CD4-positive, CD25-positive, alpha-beta regulatory T cell (primary cell): ENCODE results near the gene BUD23. TPM values are rescaled to one million over a fixed set of nuclear protein-coding genes. Genes with fewer than 3 reads are reported as not detected.
A peak's percentile ranks its signal among the peaks of the same experiment; 100 is the strongest.
"Not testable (repeated sequence)": the region's sequence is repeated elsewhere in the genome, so short reads cannot be mapped to it uniquely, and the experiment has no call there.

Source experiments
- ATAC-seq, 2 donors: fragments of 150-1000 bp; cut with Tn5 transposase; one replicate each; pipeline ENCODE4 v1.10.0; 2021; ENCODE audit warnings: low read depth in 2 of 2, moderate number of reproducible peaks in 2 of 2, moderate library complexity in 1 of 2
- DNase-seq, 3 donors: peaks; one replicate each; pipeline versions ENCODE4 v3.0.0 to v3.0.0-alpha.2; 2012 to 2022; ENCODE audit warnings: mixed read lengths in 1 of 3
- H3K27ac ChIP-seq: one replicate; pipeline ENCODE4 v1.7.0; 2013; ENCODE audit warnings: mild to moderate bottlenecking, low read length; ENCODE audit not compliant: insufficient read depth, poor library complexity, severe bottlenecking
- H3K27me3 ChIP-seq: one replicate; pipeline ENCODE4 v1.7.0; 2013; ENCODE audit warnings: low read length; ENCODE audit not compliant: control insufficient read depth, insufficient read depth
- H3K36me3 ChIP-seq: one replicate; pipeline ENCODE4 v1.7.0; 2013; ENCODE audit warnings: mild to moderate bottlenecking, low read length, moderate library complexity; ENCODE audit not compliant: control insufficient read depth, insufficient read depth
- H3K4me1 ChIP-seq: 2 replicates; pipeline ENCODE4 v1.7.0; 2013; ENCODE audit warnings: mild to moderate bottlenecking, low read length; ENCODE audit not compliant: insufficient read depth, control insufficient read depth, poor library complexity, severe bottlenecking
- H3K4me3 ChIP-seq: one replicate; pipeline ENCODE4 v1.7.0; 2013; ENCODE audit warnings: low read depth, mild to moderate bottlenecking, low read length, moderate library complexity
- H3K9me3 ChIP-seq, 2 experiments: 1 replicate in 1 of 2; 2 replicates in 1 of 2; pipeline ENCODE4 v1.7.0; 2013; ENCODE audit warnings: low read length in 2 of 2, mild to moderate bottlenecking in 1 of 2, moderate library complexity in 1 of 2; ENCODE audit not compliant: control insufficient read depth in 2 of 2
- H3K27ac Mint-ChIP-seq, 3 donors: one replicate each; pipeline ENCODE4 v1.8.0; 2020 to 2022; ENCODE audit warnings: mild to moderate bottlenecking in 3 of 3, mixed read lengths in 3 of 3, moderate library complexity in 2 of 3
- H3K27me3 Mint-ChIP-seq: one replicate; pipeline ENCODE4 v1.8.0; 2022; ENCODE audit warnings: mild to moderate bottlenecking, mixed read lengths
- H3K36me3 Mint-ChIP-seq: one replicate; pipeline ENCODE4 v1.8.0; 2020; ENCODE audit warnings: mixed read lengths
- H3K4me1 Mint-ChIP-seq, 4 donors: one replicate each; pipeline ENCODE4 v1.8.0; 2020 to 2022; ENCODE audit warnings: mixed read lengths in 4 of 4, mild to moderate bottlenecking in 1 of 4
- H3K4me3 Mint-ChIP-seq, 4 donors: one replicate each; pipeline ENCODE4 v1.8.0; 2020 to 2022; ENCODE audit warnings: mild to moderate bottlenecking in 4 of 4, mixed read lengths in 4 of 4, moderate library complexity in 3 of 4
- H3K9me3 Mint-ChIP-seq, 7 donors: one replicate each; pipeline ENCODE4 v1.8.0; 2020 to 2022; ENCODE audit warnings: mixed read lengths in 7 of 7, mild to moderate bottlenecking in 3 of 7, moderate library complexity in 2 of 7
- polyA plus RNA-seq, 4 donors: library from polyadenylated mRNA; unstranded; fragments of 300-500 nt; fragmentation: Illumina TruSeq; gene quantifications; one replicate each; pipeline ENCODE4 v1.2.3, GENCODE V29; 2021
- total RNA-seq: library from RNA; stranded (reverse); gene quantifications from one replicate; pipeline ENCODE4 v1.2.3, GENCODE V29; 2022

BUD23 gene
- total and polyA plus RNA-seq, 5 donors from 2014 or later = 96.3 to 127 (median 119) TPM

DNA sequence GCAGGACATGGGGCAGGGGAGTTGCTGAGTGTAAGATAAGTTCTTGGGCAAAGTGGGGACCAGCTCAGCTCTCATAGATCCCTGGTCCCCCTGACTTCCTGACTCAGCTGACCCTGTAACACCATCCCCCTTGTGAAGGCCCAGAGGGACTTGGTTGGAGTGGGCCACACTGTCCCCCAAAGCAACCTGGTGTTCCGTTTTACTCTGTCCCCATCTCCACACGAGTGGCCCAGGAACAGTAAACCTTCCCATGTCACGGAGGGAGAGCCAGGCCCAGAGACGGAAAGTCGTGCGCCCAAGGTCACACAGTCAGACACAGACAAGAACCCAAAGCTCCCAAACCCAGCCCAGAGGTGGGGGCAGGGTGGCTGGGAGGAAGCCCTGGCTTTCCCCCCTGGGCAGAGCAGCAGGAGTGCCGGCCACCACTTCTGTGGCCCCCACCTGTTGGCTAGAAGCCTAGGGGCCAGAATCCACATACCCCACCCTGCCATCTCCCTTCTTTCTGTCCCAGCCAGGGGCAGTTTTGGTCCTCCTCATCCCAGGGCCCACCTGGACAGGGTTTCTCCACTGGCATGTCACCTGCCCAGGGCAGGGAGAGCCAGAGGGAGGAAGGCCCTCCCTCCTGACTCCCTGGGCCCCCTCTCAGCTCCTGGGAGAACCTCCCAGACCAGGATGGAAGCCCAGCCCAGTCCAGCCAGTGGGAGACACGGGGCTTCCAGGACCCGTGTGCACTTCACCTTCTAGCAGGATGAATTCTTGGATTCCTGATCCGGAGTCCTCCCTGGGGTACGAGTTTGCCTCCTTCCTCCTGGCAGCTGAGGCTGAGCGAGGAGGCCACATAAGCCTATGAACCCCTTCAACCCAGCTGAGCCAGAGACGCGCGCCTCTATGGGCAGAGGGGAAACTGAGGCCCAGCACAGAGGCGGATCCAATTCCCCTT, 36.3 kb upstream of the BUD23 start:
- H3K27me3 Mint-ChIP-seq = peaks cover 61% of the 10 kb centered on the region
- no peaks in the 10 kb centered on the region for H3K36me3 ChIP-seq
- no peaks in the 10 kb centered on the region for H3K36me3 Mint-ChIP-seq
- no peak overlapping the region for H3K27ac ChIP-seq
- no peak for DNase-seq
- ATAC-seq = no peak
- peaks cover 0 to 11% (median 0%) of the 10 kb centered on the region in 4 donors for H3K4me1 Mint-ChIP-seq
- H3K27ac Mint-ChIP-seq = no peak overlapping the region
- H3K27me3 ChIP-seq = peaks cover 11% of the 10 kb centered on the region
- H3K4me1 ChIP-seq = peaks cover 5% of the 10 kb centered on the region
- H3K4me3 ChIP-seq = no peak overlapping the region
- H3K9me3 ChIP-seq = no peaks in the 10 kb centered on the region
- peak overlapping the region in 2 of 4 donors; percentile 22 to 68 for H3K4me3 Mint-ChIP-seq
- H3K9me3 Mint-ChIP-seq = peaks cover 0 to 3% (median 0%) of the 10 kb centered on the region in 7 donors

GRCh38 chr7:73647725-73648592, 35.4 kb upstream of the BUD23 start:
- peak overlapping the region in 1 of 3 donors; percentile 26 for H3K27ac Mint-ChIP-seq
- Histone ChIP-seq H3K4me3 (no peak overlapping the region), H3K27ac (no peak overlapping the region), H3K4me1 (peaks cover 5% of the 10 kb centered on the region), H3K36me3 (no peaks in the 10 kb centered on the region), H3K9me3 (no peaks in the 10 kb centered on the region), H3K27me3 (peaks cover 11% of the 10 kb centered on the region)
- H3K4me1 Mint-ChIP-seq = peaks cover 0 to 11% (median 0%) of the 10 kb centered on the region in 4 donors
- H3K9me3 Mint-ChIP-seq = peaks cover 0 to 2% (median 0%) of the 10 kb centered on the region in 7 donors
- H3K4me3 Mint-ChIP-seq = peak overlapping the region in 1 of 4 donors; percentile 41
- no peaks in the 10 kb centered on the region for H3K36me3 Mint-ChIP-seq
- ATAC-seq (peak; percentile 67 to 68), DNase-seq (peak in 2 of 3 donors; percentile 13)
- H3K27me3 Mint-ChIP-seq = peaks cover 58% of the 10 kb centered on the region

DNA sequence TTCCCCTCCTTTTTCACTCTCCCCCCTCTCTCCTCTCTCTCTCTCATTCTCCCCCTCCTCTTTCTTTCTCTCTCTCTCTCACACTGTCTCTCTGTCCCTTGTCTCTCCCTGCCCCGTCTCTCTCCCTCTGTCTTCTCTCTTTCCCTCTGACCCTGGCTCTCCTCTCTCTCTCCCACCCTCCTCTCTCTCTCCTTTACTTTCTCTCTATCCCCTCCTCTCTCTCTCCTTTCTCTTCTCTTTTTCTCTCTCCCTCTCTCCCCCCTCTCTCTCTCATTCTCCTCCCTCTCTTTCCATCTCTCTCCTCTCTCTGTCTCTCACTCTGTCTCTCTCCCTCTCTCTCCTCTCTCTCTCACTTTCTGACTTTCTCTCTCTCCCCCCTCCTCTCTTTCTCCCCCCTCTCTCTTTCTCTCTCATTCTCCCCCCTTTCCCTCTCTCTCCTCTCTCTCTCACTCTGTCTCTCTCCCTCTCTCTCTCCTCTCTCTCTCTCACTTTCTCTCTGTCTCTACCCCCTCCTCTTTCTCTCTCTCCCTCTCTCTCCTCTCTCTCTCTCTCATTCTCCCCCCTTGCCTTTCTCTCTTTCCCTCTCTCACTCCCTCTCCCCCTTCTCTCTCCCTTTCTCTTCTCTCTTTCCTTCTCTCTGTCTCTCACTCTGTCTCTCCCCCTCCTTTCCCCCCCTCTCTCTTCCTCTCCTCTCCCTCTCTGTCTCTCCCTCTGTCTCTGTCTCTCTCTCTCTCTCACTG, 34.6 kb upstream of the BUD23 start:
- no peaks in the 10 kb centered on the region for H3K9me3 ChIP-seq
- DNase-seq (no peak), ATAC-seq (no peak)
- no peak overlapping the region for H3K4me3 ChIP-seq
- Mint-ChIP-seq H3K4me1 (peaks cover 0 to 11% (median 0%) of the 10 kb centered on the region in 4 donors), H3K27me3 (peaks cover 65% of the 10 kb centered on the region), H3K4me3 (peak overlapping the region in 1 of 4 donors; percentile 22), H3K9me3 (peaks cover 0 to 2% (median 0%) of the 10 kb centered on the region in 7 donors), H3K27ac (no peak overlapping the region), H3K36me3 (no peaks in the 10 kb centered on the region)
- H3K27me3 ChIP-seq = peaks cover 11% of the 10 kb centered on the region
- H3K27ac ChIP-seq = no peak overlapping the region
- peaks cover 5% of the 10 kb centered on the region for H3K4me1 ChIP-seq
- H3K36me3 ChIP-seq = no peaks in the 10 kb centered on the region

GRCh38 chr7:73649576-73649975, 33.8 kb upstream of the BUD23 start:
- ATAC-seq = no peak
- Mint-ChIP-seq H3K4me1 (peaks cover 0 to 11% (median 0%) of the 10 kb centered on the region in 4 donors), H3K27me3 (peaks cover 63% of the 10 kb centered on the region), H3K4me3 (peak overlapping the region in 1 of 4 donors; percentile 59), H3K9me3 (peaks cover 0 to 2% (median 0%) of the 10 kb centered on the region in 7 donors), H3K36me3 (no peaks in the 10 kb centered on the region), H3K27ac (peak overlapping the region in 1 of 3 donors; percentile 84)
- peaks cover 5% of the 10 kb centered on the region for H3K4me1 ChIP-seq
- no peak overlapping the region for H3K27ac ChIP-seq
- no peak for DNase-seq
- H3K36me3 ChIP-seq = no peaks in the 10 kb centered on the region
- peaks cover 11% of the 10 kb centered on the region for H3K27me3 ChIP-seq
- H3K9me3 ChIP-seq = no peaks in the 10 kb centered on the region
- no peak overlapping the region for H3K4me3 ChIP-seq

DNA sequence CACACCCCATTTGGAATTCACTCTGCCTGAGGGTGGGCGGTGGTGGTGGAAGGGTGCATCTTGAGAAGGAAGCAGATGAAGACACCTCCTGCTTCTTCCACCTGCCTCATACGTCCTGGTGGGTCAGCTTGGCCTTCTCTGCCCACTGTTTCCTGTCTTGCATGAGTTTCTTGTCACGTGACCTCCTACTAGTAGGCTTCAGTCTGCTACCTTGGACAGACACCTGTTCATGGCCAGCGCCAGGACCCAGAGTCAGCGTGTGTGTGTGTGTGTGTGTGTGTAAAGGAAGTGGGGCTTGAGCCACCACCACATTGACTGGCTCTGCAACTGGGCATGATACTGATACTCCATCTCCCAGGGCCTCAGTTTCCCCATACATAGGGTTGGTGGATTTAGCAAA, 32.9 kb upstream of the BUD23 start:
- no peak overlapping the region for H3K4me3 Mint-ChIP-seq
- H3K27me3 Mint-ChIP-seq = peaks cover 54% of the 10 kb centered on the region
- Histone ChIP-seq H3K36me3 (no peaks in the 10 kb centered on the region), H3K4me1 (peaks cover 5% of the 10 kb centered on the region), H3K4me3 (no peak overlapping the region), H3K27ac (no peak overlapping the region), H3K9me3 (no peaks in the 10 kb centered on the region), H3K27me3 (peaks cover 11% of the 10 kb centered on the region)
- peaks cover 0 to 11% (median 0%) of the 10 kb centered on the region in 4 donors for H3K4me1 Mint-ChIP-seq
- no peak overlapping the region for H3K27ac Mint-ChIP-seq
- peaks cover 0 to 2% (median 0%) of the 10 kb centered on the region in 7 donors for H3K9me3 Mint-ChIP-seq
- no peak for DNase-seq
- ATAC-seq = no peak
- H3K36me3 Mint-ChIP-seq = no peaks in the 10 kb centered on the region

DNA sequence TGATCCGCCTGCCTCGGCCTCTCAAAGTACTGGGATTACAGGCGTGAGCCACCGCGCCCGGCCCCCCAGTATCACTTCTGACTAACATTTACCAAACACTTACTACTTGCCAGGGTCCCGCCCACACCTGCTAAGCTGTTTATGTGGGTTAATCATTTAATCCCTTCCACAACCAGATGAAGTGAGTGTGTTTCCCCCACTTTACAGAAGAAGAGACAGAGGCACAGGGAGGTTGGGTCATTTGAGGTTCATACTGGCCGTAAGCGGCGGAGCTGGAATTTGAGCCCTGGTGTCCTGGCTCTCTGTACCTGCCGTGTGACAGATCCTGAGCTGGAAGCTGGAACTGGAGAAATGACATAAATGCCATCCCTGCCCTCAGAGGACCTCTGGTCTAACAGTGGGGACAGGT, 30.9 kb upstream of the BUD23 start:
- ATAC-seq = no peak
- Histone ChIP-seq H3K27me3 (peaks cover 9% of the 10 kb centered on the region), H3K36me3 (no peaks in the 10 kb centered on the region), H3K9me3 (no peaks in the 10 kb centered on the region), H3K4me3 (no peak overlapping the region), H3K27ac (no peak overlapping the region), H3K4me1 (peaks cover 5% of the 10 kb centered on the region)
- Mint-ChIP-seq H3K27me3 (peaks cover 45% of the 10 kb centered on the region), H3K4me3 (no peak overlapping the region), H3K4me1 (peaks cover 0 to 8% (median 0%) of the 10 kb centered on the region in 4 donors), H3K27ac (peak overlapping the region in 1 of 3 donors; percentile 60), H3K36me3 (no peaks in the 10 kb centered on the region), H3K9me3 (no peaks in the 10 kb centered on the region)
- DNase-seq = no peak

DNA sequence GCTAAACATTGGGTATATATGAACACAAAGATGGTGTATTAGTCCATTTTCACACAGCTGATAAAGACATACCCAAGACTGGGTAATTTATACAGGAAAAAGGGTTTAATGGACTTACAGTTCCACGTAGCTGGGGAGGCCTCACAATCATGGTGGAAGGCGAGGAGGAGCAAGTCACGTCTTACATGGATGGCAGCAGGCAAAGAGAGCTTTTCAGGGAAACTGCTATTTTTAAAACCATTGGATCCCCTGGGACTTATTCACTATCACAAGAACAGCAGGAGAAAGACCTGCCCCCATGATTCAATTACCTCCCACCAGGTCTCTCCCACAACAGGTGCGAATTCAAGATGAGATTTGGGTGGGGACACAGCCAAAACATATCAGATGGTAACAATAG, 28.1 kb upstream of the BUD23 start:
- DNase-seq, H3K27ac Mint-ChIP-seq, H3K27me3 ChIP-seq, H3K36me3 Mint-ChIP-seq, H3K36me3 ChIP-seq, H3K9me3 Mint-ChIP-seq, ATAC-seq, H3K27ac ChIP-seq, H3K9me3 ChIP-seq, H3K4me3 ChIP-seq, H3K4me1 Mint-ChIP-seq, H3K4me3 Mint-ChIP-seq, H3K4me1 ChIP-seq: not testable (repeated sequence)
- H3K27me3 Mint-ChIP-seq = peaks cover 34% of the 10 kb centered on the region
